Right lobe of liver (tissue), 4 donors: Measurements from ENCODE around the gene MPHOSPH10.

Experiments
- POLR2A ChIP-seq: fragments of 450-650 bp; IDR thresholded peaks from one replicate; pipeline ENCODE4 v1.6.1; 2017; ENCODE audit warnings: antibody characterized with exemption, mild to moderate bottlenecking
- TF ChIP-seq, protein P1 (sequence below), 4 donors: fragments of 200-600 bp in 3 of 4; fragments of 450-650 bp in 1 of 4; IDR thresholded peaks; one replicate each; pipeline versions ENCODE4 v1.5.1 to v1.8.0; 2016 to 2022; ENCODE audit warnings: antibody characterized with exemption in 4 of 4, mild to moderate bottlenecking in 2 of 4
- donor health status: DM: no; HTN: no; CAD: no.
- donor health status: DM: no; HTN: no; CAD: no.
- donor health status: DM: no; HTN: yes; CAD: no.

GRCh38 chr2:71129114-71129901, 1.1 kb upstream of the MPHOSPH10 start:
- TF ChIP-seq, protein P1, sequence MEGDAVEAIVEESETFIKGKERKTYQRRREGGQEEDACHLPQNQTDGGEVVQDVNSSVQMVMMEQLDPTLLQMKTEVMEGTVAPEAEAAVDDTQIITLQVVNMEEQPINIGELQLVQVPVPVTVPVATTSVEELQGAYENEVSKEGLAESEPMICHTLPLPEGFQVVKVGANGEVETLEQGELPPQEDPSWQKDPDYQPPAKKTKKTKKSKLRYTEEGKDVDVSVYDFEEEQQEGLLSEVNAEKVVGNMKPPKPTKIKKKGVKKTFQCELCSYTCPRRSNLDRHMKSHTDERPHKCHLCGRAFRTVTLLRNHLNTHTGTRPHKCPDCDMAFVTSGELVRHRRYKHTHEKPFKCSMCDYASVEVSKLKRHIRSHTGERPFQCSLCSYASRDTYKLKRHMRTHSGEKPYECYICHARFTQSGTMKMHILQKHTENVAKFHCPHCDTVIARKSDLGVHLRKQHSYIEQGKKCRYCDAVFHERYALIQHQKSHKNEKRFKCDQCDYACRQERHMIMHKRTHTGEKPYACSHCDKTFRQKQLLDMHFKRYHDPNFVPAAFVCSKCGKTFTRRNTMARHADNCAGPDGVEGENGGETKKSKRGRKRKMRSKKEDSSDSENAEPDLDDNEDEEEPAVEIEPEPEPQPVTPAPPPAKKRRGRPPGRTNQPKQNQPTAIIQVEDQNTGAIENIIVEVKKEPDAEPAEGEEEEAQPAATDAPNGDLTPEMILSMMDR (IDR thresholded peaks at IDR 0.05): no peak
- TF ChIP-seq POLR2A: no peak
